SK-N-SH treated with all-trans-retinoic acid at 6 μM for 48 hours (cell line): Measurements from ENCODE around the gene RIC8B.

Experiments used
- ATAC-seq: fragments of 200-7000 bp; cut with Tn5 transposase; 3 replicates; pipeline ENCODE4 v1.9.1; 2020; ENCODE audit warnings: mild to moderate bottlenecking, moderate library complexity
- ARNTL ChIP-seq: fragments of 450-650 bp; formaldehyde crosslinking; IDR thresholded peaks from 2 replicates; pipeline ENCODE4 v1.5.0; 2020; ENCODE audit warnings: low read depth, mild to moderate bottlenecking, moderate library complexity, borderline replicate concordance
- CSDC2 ChIP-seq: fragments of 250-450 bp; sonication (Bioruptor Pico); IDR thresholded peaks from 2 replicates; pipeline ENCODE4 v1.5.0; 2020; ENCODE audit warnings: mild to moderate bottlenecking, moderate library complexity
- CSRNP3 ChIP-seq: fragments of 250-450 bp; sonication (Bioruptor Pico); IDR thresholded peaks from 2 replicates; pipeline ENCODE4 v1.5.1; 2021; ENCODE audit warnings: mild to moderate bottlenecking, moderate library complexity
- ESRRG ChIP-seq: fragments of 250-450 bp; sonication (Bioruptor Pico); IDR thresholded peaks from 2 replicates; pipeline ENCODE4 v1.6.1; 2021; ENCODE audit warnings: mild to moderate bottlenecking
- ISL1 ChIP-seq: fragments of 250-450 bp; sonication (Bioruptor Pico); IDR thresholded peaks from 2 replicates; pipeline ENCODE4 v2.1.2; 2022; ENCODE audit warnings: mild to moderate bottlenecking, moderate library complexity
- OSR1 ChIP-seq: fragments of 250-450 bp; sonication (Bioruptor Pico); IDR thresholded peaks from 2 replicates; pipeline ENCODE4 v1.8.0; 2022; ENCODE audit warnings: moderate library complexity, mild to moderate bottlenecking, inconsistent platforms
- POU6F1 ChIP-seq: fragments of 250-450 bp; sonication (Bioruptor Pico); IDR thresholded peaks from 2 replicates; pipeline ENCODE4 v1.8.0; 2021; ENCODE audit warnings: low read depth, mild to moderate bottlenecking, moderate library complexity, borderline replicate concordance
- PPARA ChIP-seq: fragments of 250-450 bp; sonication (Bioruptor Pico); IDR thresholded peaks from 2 replicates; pipeline ENCODE4 v1.5.0; 2020; ENCODE audit warnings: mild to moderate bottlenecking, borderline replicate concordance
- RARB ChIP-seq: fragments of 250-450 bp; sonication (Bioruptor Pico); IDR thresholded peaks from 2 replicates; pipeline ENCODE4 v1.8.0; 2021; ENCODE audit warnings: mild to moderate bottlenecking, moderate library complexity
- SNAI2 ChIP-seq: fragments of 250-450 bp; sonication (Bioruptor Pico); IDR thresholded peaks from 2 replicates; pipeline ENCODE4 v1.5.0; 2020; ENCODE audit warnings: mild to moderate bottlenecking, moderate library complexity
- TCF4 ChIP-seq: fragments of 250-450 bp; sonication (Bioruptor Pico); IDR thresholded peaks from 2 replicates; pipeline ENCODE4 v1.8.0; 2021; ENCODE audit warnings: mild to moderate bottlenecking, moderate library complexity, borderline replicate concordance
- ZC3H10 ChIP-seq: fragments of 250-450 bp; sonication (Bioruptor Pico); IDR thresholded peaks from 2 replicates; pipeline ENCODE4 v1.5.1; 2021; ENCODE audit warnings: mild to moderate bottlenecking, moderate library complexity
- ZFP3 ChIP-seq: fragments of 250-450 bp; sonication (Bioruptor Pico); IDR thresholded peaks from 2 replicates; pipeline ENCODE4 v1.5.0; 2020; ENCODE audit warnings: mild to moderate bottlenecking, moderate library complexity
- ZFP30 ChIP-seq: fragments of 450-650 bp; formaldehyde crosslinking; IDR thresholded peaks from 2 replicates; pipeline ENCODE4 v1.5.0; 2022; ENCODE audit warnings: mild to moderate bottlenecking, moderate library complexity
- ZNF565 ChIP-seq: fragments of 450-650 bp; formaldehyde crosslinking; conservative IDR thresholded peaks from 2 replicates; pipeline ENCODE4 v1.5.0; 2020; ENCODE audit warnings: low read depth, mild to moderate bottlenecking, moderate library complexity
- ZNF70 ChIP-seq: fragments of 450-650 bp; formaldehyde crosslinking; IDR thresholded peaks from 2 replicates; pipeline ENCODE4 v1.5.0; 2020; ENCODE audit warnings: mild to moderate bottlenecking, moderate library complexity
- ZNF8 ChIP-seq: fragments of 450-650 bp; formaldehyde crosslinking; IDR thresholded peaks from 2 replicates; pipeline ENCODE4 v1.5.0; 2020; ENCODE audit warnings: mild to moderate bottlenecking, moderate library complexity
- TF ChIP-seq, protein P1 (sequence below): fragments of 250-450 bp; sonication (Bioruptor Pico); IDR thresholded peaks from 2 replicates; pipeline ENCODE4 v1.5.1; 2020; ENCODE audit warnings: low read depth, mild to moderate bottlenecking, moderate library complexity
- TF ChIP-seq, protein P2 (sequence below): fragments of 250-450 bp; sonication (Bioruptor Pico); IDR thresholded peaks from 2 replicates; pipeline ENCODE4 v1.5.0; 2020; ENCODE audit warnings: mild to moderate bottlenecking, moderate library complexity

Gene RIC8B

GRCh38 chr12:106839333-106839732 lies 64.9 kb downstream of the RIC8B start (continued):
- TF ChIP-seq, protein P1, sequence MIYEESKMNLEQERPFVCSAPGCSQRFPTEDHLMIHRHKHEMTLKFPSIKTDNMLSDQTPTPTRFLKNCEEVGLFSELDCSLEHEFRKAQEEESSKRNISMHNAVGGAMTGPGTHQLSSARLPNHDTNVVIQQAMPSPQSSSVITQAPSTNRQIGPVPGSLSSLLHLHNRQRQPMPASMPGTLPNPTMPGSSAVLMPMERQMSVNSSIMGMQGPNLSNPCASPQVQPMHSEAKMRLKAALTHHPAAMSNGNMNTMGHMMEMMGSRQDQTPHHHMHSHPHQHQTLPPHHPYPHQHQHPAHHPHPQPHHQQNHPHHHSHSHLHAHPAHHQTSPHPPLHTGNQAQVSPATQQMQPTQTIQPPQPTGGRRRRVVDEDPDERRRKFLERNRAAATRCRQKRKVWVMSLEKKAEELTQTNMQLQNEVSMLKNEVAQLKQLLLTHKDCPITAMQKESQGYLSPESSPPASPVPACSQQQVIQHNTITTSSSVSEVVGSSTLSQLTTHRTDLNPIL = no peak

GRCh38 chr12:106840243-106840642 lies 65.8 kb downstream of the RIC8B start:
- ATAC-seq = peak; percentile 91
- TF ChIP-seq ZNF565 (CRISPR knock-in tag) (no peak), RARB (CRISPR knock-in tag) (no peak), ISL1 (no peak), TCF4 (CRISPR knock-in tag) (no peak), SNAI2 (CRISPR knock-in tag) (no peak), POU6F1 (no peak), ZFP3 (no peak), ESRRG (CRISPR knock-in tag) (no peak), ZC3H10 (CRISPR knock-in tag) (no peak)
- TF ChIP-seq, protein P1 = no peak

DNA sequence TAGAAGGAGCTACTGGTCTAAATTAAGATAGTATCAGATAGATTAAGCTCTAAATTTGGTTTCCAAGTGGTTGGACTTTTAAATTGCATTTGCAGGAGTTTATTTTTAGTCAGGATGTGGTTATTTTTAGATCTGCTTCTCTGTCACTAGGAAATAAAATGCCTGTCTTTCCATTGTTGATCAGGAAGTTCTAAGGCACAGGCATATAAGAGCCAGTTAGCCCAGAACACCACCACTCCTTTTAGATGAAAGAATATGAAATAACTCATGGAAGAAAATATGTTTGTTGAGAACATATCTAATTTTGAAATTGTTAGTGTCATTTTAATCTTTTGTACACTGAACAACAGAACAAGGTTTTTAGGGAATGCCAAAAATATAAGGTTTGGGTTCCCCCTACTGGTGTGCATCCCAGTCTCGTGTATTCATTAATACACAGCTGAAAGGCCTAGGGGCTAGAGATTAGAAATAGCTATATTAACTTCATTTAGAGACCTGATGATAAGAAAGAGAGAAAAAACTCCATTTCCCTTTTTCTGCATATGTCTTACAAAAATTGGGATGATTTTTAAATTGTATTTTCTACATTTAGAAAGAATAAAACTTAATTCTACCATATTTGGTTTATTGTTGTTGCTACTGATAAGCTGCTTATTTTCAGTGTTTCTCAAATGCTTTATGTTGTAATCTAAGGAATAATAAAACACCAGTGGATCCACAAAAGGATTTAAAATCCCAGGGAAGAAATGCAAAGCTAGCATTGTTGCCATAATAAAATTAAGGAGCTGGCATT lies 67.2 kb downstream of the RIC8B start:
- TF ChIP-seq OSR1 (CRISPR knock-in tag) (no peak), RARB (CRISPR knock-in tag) (no peak), ARNTL (CRISPR knock-in tag) (no peak), ISL1 (peak; percentile 51), ZC3H10 (CRISPR knock-in tag) (no peak)
- peak; percentile 86 for ATAC-seq

GRCh38 chr12:106845902-106846301 lies 71.4 kb downstream of the RIC8B start:
- TF ChIP-seq POU6F1 = no peak
- no peak for TF ChIP-seq ZFP30 (CRISPR knock-in tag)
- TF ChIP-seq SNAI2 (CRISPR knock-in tag) = no peak
- no peak for TF ChIP-seq ZNF70 (CRISPR knock-in tag)
- no peak for ATAC-seq

DNA sequence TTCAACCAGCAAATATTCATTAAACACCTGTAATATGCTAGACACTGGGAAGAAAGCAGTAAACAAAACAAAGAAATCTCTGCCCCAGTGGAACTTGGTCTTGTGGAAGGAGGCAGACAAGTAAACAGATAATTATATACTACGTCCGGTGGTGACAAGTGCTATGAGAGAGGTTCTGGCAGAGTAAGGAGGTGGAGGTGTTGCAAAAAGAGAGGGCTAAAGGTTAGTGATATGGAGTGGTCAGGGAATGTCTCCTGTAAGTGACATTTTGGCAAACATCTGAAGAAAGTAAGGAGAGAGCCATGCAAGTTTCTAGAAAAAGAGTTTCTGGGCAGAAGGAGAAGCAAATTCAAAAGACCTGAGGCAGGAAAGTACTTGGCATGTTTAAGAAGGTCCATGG lies 73.4 kb downstream of the RIC8B start:
- TF ChIP-seq ZNF70 (CRISPR knock-in tag) (no peak), CSRNP3 (CRISPR knock-in tag) (no peak), SNAI2 (CRISPR knock-in tag) (no peak), ZC3H10 (CRISPR knock-in tag) (no peak), CSDC2 (CRISPR knock-in tag) (no peak), PPARA (CRISPR knock-in tag) (no peak), ZFP3 (no peak), ZNF8 (no peak), ARNTL (CRISPR knock-in tag) (no peak), ISL1 (no peak)
- TF ChIP-seq, protein P1 = no peak
- TF ChIP-seq, protein P2, sequence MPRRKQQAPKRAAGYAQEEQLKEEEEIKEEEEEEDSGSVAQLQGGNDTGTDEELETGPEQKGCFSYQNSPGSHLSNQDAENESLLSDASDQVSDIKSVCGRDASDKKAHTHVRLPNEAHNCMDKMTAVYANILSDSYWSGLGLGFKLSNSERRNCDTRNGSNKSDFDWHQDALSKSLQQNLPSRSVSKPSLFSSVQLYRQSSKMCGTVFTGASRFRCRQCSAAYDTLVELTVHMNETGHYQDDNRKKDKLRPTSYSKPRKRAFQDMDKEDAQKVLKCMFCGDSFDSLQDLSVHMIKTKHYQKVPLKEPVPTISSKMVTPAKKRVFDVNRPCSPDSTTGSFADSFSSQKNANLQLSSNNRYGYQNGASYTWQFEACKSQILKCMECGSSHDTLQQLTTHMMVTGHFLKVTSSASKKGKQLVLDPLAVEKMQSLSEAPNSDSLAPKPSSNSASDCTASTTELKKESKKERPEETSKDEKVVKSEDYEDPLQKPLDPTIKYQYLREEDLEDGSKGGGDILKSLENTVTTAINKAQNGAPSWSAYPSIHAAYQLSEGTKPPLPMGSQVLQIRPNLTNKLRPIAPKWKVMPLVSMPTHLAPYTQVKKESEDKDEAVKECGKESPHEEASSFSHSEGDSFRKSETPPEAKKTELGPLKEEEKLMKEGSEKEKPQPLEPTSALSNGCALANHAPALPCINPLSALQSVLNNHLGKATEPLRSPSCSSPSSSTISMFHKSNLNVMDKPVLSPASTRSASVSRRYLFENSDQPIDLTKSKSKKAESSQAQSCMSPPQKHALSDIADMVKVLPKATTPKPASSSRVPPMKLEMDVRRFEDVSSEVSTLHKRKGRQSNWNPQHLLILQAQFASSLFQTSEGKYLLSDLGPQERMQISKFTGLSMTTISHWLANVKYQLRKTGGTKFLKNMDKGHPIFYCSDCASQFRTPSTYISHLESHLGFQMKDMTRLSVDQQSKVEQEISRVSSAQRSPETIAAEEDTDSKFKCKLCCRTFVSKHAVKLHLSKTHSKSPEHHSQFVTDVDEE = no peak
- no peak for ATAC-seq
